Omental fat pad (tissue), 4 donors: ENCODE measurements around the gene SLC12A8. TPM values are rescaled to one million over a fixed set of nuclear protein-coding genes. Genes with fewer than 3 reads are reported as not detected.
A peak's percentile ranks its signal among the peaks of the same experiment; 100 is the strongest.

Experiments
- ATAC-seq: fragments of 150-250 bp; one replicate; pipeline ENCODE4 v1.9.1; 2016; ENCODE audit warnings: mild to moderate bottlenecking, moderate library complexity; ENCODE audit not compliant: low FRiP score
- DNase-seq: peaks from one replicate; pipeline ENCODE4 v3.0.0-alpha.2; 2019; ENCODE audit warnings: low spot score
- total RNA-seq, 4 donors: library from RNA; depleted of rRNA; stranded (reverse); fragments of >200 nt; gene quantifications; one replicate each; pipeline ENCODE4 v1.1.0, GENCODE V29; 2016
- TF ChIP-seq, protein P1 (sequence below), 3 donors: fragments of 450-650 bp; IDR thresholded peaks; one replicate each; pipeline ENCODE4 v1.5.1; 2016 to 2017; ENCODE audit warnings: antibody characterized with exemption in 3 of 3, mild to moderate bottlenecking in 3 of 3, moderate library complexity in 2 of 3

Gene SLC12A8
- total RNA-seq, 4 donors from 2014 or later, result 2.6 to 65.3 (median 8.7) TPM; not detected in 1

DNA sequence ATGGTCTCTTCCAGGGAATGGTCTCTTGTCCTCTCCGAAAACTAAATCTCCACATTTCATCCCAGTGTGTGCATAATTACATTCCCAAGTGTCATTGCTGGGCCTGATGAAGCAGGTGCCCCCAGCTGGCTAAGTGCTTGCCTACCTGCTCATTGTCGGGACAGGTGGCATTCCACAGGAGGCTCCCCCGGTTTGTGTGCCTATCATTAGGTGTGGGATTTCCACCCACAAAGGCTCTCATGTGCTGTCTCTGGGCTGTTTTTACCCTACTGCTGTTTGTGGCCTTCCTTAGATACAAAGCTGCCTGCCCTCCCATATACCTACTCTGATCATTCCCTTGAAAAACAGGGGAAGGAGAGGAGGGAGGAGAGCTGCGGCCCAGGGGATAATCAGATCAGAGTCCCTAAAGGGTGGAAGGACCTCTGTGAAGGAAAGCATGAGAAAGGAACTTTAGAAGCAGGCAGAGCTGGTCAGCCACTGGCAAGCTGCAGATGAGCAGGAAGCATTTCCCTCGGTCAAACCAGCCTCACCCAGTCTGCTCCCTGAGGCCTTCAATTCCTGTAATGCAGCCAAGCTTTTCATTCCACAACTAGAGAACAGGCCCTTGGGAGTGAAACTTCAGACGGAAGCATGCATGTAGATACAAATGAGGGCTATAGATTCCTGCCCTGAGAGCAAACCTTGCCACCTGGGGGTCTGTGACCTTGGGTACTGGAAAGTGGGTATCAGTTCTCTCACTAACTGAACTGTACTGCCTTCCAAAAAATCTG is 96.1 kb downstream of the SLC12A8 start:
- DNase-seq, result no peak

DNA sequence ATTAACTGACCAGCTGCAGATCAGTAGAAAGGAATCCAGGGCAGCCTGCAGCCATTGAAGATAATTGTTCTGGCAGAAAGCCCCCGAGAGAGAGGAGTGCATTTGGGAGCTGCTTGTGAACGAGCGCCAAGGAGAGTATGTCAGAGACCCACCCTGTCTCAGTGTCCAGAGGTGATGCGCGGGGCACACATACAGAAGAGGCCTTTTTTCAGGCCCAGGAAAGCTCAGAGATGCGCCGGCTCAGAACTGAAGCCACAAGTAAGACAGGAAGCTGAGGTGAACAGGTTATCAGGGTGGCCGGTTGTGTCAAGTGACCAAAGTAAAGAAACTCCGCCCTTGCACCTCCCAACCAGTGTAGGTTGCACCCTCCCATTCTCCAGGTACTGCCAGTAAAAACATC is 96.9 kb downstream of the SLC12A8 start:
- ATAC-seq (peak; percentile 24), DNase-seq (no peak)
- TF ChIP-seq, protein P1, sequence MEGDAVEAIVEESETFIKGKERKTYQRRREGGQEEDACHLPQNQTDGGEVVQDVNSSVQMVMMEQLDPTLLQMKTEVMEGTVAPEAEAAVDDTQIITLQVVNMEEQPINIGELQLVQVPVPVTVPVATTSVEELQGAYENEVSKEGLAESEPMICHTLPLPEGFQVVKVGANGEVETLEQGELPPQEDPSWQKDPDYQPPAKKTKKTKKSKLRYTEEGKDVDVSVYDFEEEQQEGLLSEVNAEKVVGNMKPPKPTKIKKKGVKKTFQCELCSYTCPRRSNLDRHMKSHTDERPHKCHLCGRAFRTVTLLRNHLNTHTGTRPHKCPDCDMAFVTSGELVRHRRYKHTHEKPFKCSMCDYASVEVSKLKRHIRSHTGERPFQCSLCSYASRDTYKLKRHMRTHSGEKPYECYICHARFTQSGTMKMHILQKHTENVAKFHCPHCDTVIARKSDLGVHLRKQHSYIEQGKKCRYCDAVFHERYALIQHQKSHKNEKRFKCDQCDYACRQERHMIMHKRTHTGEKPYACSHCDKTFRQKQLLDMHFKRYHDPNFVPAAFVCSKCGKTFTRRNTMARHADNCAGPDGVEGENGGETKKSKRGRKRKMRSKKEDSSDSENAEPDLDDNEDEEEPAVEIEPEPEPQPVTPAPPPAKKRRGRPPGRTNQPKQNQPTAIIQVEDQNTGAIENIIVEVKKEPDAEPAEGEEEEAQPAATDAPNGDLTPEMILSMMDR (IDR thresholded peaks at IDR 0.05), result no peak

More for the DNA sequence above, 96.1 kb downstream of the SLC12A8 start:
- TF ChIP-seq, protein P1 (IDR thresholded peaks at IDR 0.05), result no peak
- ATAC-seq, result peak; percentile 55

- ATAC-seq (no peak), DNase-seq (no peak)
- TF ChIP-seq, protein P1 (IDR thresholded peaks at IDR 0.05), result no peak
Measured at GRCh38 chr3:125112981-125113380, 99.6 kb downstream of the SLC12A8 start.

- DNase-seq, result no peak
- TF ChIP-seq, protein P1 (IDR thresholded peaks at IDR 0.05), result no peak
- ATAC-seq, result no peak
Measured at GRCh38 chr3:125110876-125111480, 101.6 kb downstream of the SLC12A8 start.

GRCh38 chr3:125110016-125110875 is 102.3 kb downstream of the SLC12A8 start:
- peak; percentile 54 for ATAC-seq
- no peak for DNase-seq
- TF ChIP-seq, protein P1 (IDR thresholded peaks at IDR 0.05), result no peak

DNA sequence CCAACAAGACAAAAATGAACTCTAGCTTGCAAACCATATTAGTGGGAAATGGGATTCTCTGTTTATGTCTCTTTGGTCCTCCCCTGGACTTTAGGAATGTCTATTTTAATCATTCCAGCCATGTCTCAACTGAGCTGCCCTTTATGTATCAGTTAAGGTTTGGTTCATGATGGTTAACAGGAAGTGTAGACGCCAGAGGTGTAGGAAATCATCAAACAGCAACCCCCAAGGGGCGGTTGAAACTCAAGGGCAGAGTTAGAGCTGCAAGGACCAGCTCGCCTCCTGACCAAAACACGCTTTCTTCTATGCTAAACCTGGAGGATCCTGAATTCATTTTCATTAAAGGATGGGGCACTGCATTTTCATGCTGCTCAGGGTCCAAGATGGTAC is 103.0 kb downstream of the SLC12A8 start:
- ATAC-seq (no peak), DNase-seq (no peak)
- TF ChIP-seq, protein P1 (IDR thresholded peaks at IDR 0.05), result no peak
